PC-3 (cell line): ENCODE measurements around the gene PHC2. TPM values are rescaled to one million over a fixed set of nuclear protein-coding genes. Genes with fewer than 3 reads are reported as not detected.

Experiments used
- ATAC-seq: fragments of 200-7000 bp; cut with Tn5 transposase; 2 replicates; pipeline ENCODE4 v1.9.1; 2020; ENCODE audit warnings: mild to moderate bottlenecking, moderate library complexity
- BruUV-seq: library from RNA; stranded (reverse); fragments of 400-500 nt; replicated peaks from 2 replicates; lab custom pipeline; 2021; lab: Mats Ljungman, UMichigan
- CTCF ChIA-PET: fragments of 300-600 bp; sonication (Branson Sonifier 250); formaldehyde crosslinking; loops from one replicate; lab custom pipeline; 2022; ENCODE audit warnings: antibody characterized with exemption; lab: Charles Lee
- POLR2A ChIA-PET: fragments of 300-600 bp; sonication (Branson Sonifier 250); formaldehyde crosslinking; loops from one replicate; lab custom pipeline; 2022; ENCODE audit warnings: antibody characterized with exemption; ENCODE audit not compliant: unreplicated experiment; lab: Charles Lee
- DNase-seq: peaks from one replicate; pipeline ENCODE4 v3.0.0-alpha.2; 2015
- H2AFZ ChIP-seq: fragments of 300-600 bp; sonication (generic); 2 replicates; pipeline ENCODE4 v1.6.0; 2016; ENCODE audit warnings: antibody characterized with exemption, low read length
- H3F3A ChIP-seq: fragments of 300-600 bp; sonication (generic); one replicate; pipeline ENCODE4 v1.6.0; 2017; ENCODE audit warnings: antibody characterized with exemption, low read length, control low read depth, mild to moderate bottlenecking; ENCODE audit not compliant: unreplicated experiment
- H3K27ac ChIP-seq: fragments of 300-600 bp; sonication (generic); 2 replicates; pipeline ENCODE4 v1.5.1; 2016; ENCODE audit warnings: mild to moderate bottlenecking, low read length
- H3K27me3 ChIP-seq: fragments of 300-600 bp; sonication (generic); 2 replicates; pipeline ENCODE4 v1.6.1; 2016; ENCODE audit warnings: low read length, mixed read lengths
- H3K36me3 ChIP-seq: fragments of 300-600 bp; sonication (generic); 2 replicates; pipeline ENCODE4 v1.6.1; 2016; ENCODE audit warnings: low read depth, mixed run types, low read length, mixed read lengths
- H3K4me1 ChIP-seq: fragments of 300-600 bp; sonication (generic); 2 replicates; pipeline ENCODE4 v1.5.1; 2016; ENCODE audit warnings: low read length; ENCODE audit not compliant: insufficient read depth
- H3K4me2 ChIP-seq: fragments of 300-600 bp; sonication (generic); 2 replicates; pipeline ENCODE4 v1.6.0; 2016; ENCODE audit warnings: low read length
- H3K4me3 ChIP-seq: fragments of 300-600 bp; sonication (generic); 2 replicates; pipeline ENCODE4 v1.5.1; 2016; ENCODE audit warnings: mild to moderate bottlenecking, low read length, mixed read lengths
- H3K79me2 ChIP-seq: fragments of 300-600 bp; sonication (generic); 2 replicates; pipeline ENCODE4 v1.6.1; 2017; ENCODE audit warnings: low read length, mixed read lengths
- H3K9ac ChIP-seq: fragments of 300-600 bp; sonication (generic); 2 replicates; pipeline ENCODE4 v1.6.0; 2016; ENCODE audit warnings: mild to moderate bottlenecking, low read length
- H3K9me2 ChIP-seq: fragments of 300-600 bp; sonication (generic); replicated peaks from 2 replicates; pipeline ENCODE4 v1.6.1; 2016; ENCODE audit warnings: mixed run types, low read length, mixed read lengths
- H3K9me3 ChIP-seq: fragments of 300-600 bp; sonication (generic); 2 replicates; pipeline ENCODE4 v1.6.1; 2016; ENCODE audit warnings: low read length, mixed read lengths
- H4K20me1 ChIP-seq: fragments of 300-600 bp; sonication (generic); 2 replicates; pipeline ENCODE4 v1.6.1; 2016; ENCODE audit warnings: low read length, mixed read lengths
- CTCF ChIP-seq: fragments of 300-600 bp; sonication (generic); conservative IDR thresholded peaks from 2 replicates; pipeline ENCODE4 v1.5.1; 2017; ENCODE audit warnings: antibody characterized with exemption, low read depth, mild to moderate bottlenecking, low read length
- EZH2 ChIP-seq: fragments of 300-600 bp; sonication (generic); IDR thresholded peaks from one replicate; pipeline ENCODE4 v1.6.1; 2017; ENCODE audit warnings: antibody characterized with exemption, mild to moderate bottlenecking, low read length; ENCODE audit not compliant: unreplicated experiment
- EZH2phosphoT487 ChIP-seq: fragments of 300-600 bp; sonication (generic); IDR thresholded peaks from 2 replicates; pipeline ENCODE4 v1.6.1; 2018; ENCODE audit warnings: mild to moderate bottlenecking, antibody characterized with exemption, low read length, borderline replicate concordance
- intact Hi-C: fragments of 100-400 bp; cut with micrococcal nuclease; formaldehyde crosslinking; loops from 2 replicates; pipeline ENCODE4 v1.9.0; 2023
- total RNA-seq: library from RNA; depleted of rRNA; stranded (reverse); fragments of >200 nt; gene quantifications from 2 replicates; pipeline ENCODE4 v1.2.3, GENCODE V29; 2014

PHC2 gene
- total RNA-seq, 1 experiment from 2014 or later: 134 TPM

- TF ChIP-seq CTCF: no peak
- TF ChIP-seq EZH2: no peak
- TF ChIP-seq EZH2phosphoT487: no peak
These were observed 92.3 kb downstream of the PHC2 start for GRCh38 chr1:33338440-33339211.

GRCh38 chr1:33338048-33338439 lies 92.9 kb downstream of the PHC2 start:
- Histone ChIP-seq H3K9me2 (no peaks in the 10 kb centered on the region), H3F3A (no peaks in the 10 kb centered on the region), H3K4me2 (no peak overlapping the region), H3K27me3 (no peaks in the 10 kb centered on the region), H3K9me3 (no peaks in the 10 kb centered on the region), H3K36me3 (peaks cover 58% of the 10 kb centered on the region), H3K27ac (no peak overlapping the region), H3K79me2 (peaks cover 98% of the 10 kb centered on the region), H2AFZ (no peak overlapping the region), H3K4me3 (no peak overlapping the region), H3K9ac (no peak overlapping the region), H3K4me1 (peaks cover 54% of the 10 kb centered on the region), H4K20me1 (peaks cover 82% of the 10 kb centered on the region)
- no peak for DNase-seq
- ChIA-PET CTCF (no interaction called here), POLR2A (no interaction called here)
- BruUV-seq: no TSS peak
- intact Hi-C loops: no loop called here
- ATAC-seq: no peak
- TF ChIP-seq CTCF (no peak), EZH2 (no peak), EZH2phosphoT487 (no peak)

More at GRCh38 chr1:33338440-33339211, 92.3 kb downstream of the PHC2 start:
- H3K9ac ChIP-seq: no peak overlapping the region
- peaks cover 58% of the 10 kb centered on the region for H3K4me1 ChIP-seq
- H3K9me3 ChIP-seq: no peaks in the 10 kb centered on the region
- H3F3A ChIP-seq: no peaks in the 10 kb centered on the region
- peaks cover 54% of the 10 kb centered on the region for H3K36me3 ChIP-seq
- no peak overlapping the region for H2AFZ ChIP-seq
- H3K4me2 ChIP-seq: no peak overlapping the region
- H3K9me2 ChIP-seq: no peaks in the 10 kb centered on the region
- peaks cover 98% of the 10 kb centered on the region for H3K79me2 ChIP-seq
- ChIA-PET CTCF (no interaction called here), POLR2A (interaction anchor here (0.6 kb wide), 1 partner anchor 15 kb away, joined by 3 read pairs; no protein-coding TSS in a partner anchor)
- intact Hi-C loops: no loop called here
- DNase-seq (no peak), ATAC-seq (no peak)
- BruUV-seq: no TSS peak
- no peak overlapping the region for H3K4me3 ChIP-seq
- no peak overlapping the region for H3K27ac ChIP-seq
- H3K27me3 ChIP-seq: no peaks in the 10 kb centered on the region
- H4K20me1 ChIP-seq: peaks cover 78% of the 10 kb centered on the region

- no peak for TF ChIP-seq CTCF
- no peak for TF ChIP-seq EZH2
- no peak for TF ChIP-seq EZH2phosphoT487
- intact Hi-C loops: no loop called here
- H3K9me2 ChIP-seq: no peaks in the 10 kb centered on the region
- peaks cover 98% of the 10 kb centered on the region for H3K79me2 ChIP-seq
- no peak overlapping the region for H3K9ac ChIP-seq
- H3K36me3 ChIP-seq: peaks cover 60% of the 10 kb centered on the region
- no TSS peak for BruUV-seq
- H3F3A ChIP-seq: no peaks in the 10 kb centered on the region
- H3K27me3 ChIP-seq: no peaks in the 10 kb centered on the region
- no peak overlapping the region for H2AFZ ChIP-seq
- no peak overlapping the region for H3K27ac ChIP-seq
- ChIA-PET POLR2A (interaction anchor here (0.6 kb wide), 1 partner anchor 1444 kb away, joined by 5 read pairs; no protein-coding TSS in a partner anchor), CTCF (no interaction called here)
- no peaks in the 10 kb centered on the region for H3K9me3 ChIP-seq
- H4K20me1 ChIP-seq: peaks cover 87% of the 10 kb centered on the region
- ATAC-seq (no peak), DNase-seq (no peak)
- H3K4me3 ChIP-seq: no peak overlapping the region
- H3K4me2 ChIP-seq: no peak overlapping the region
- peaks cover 48% of the 10 kb centered on the region for H3K4me1 ChIP-seq
These were observed 93.5 kb downstream of the PHC2 start for GRCh38 chr1:33337441-33337840.
